ENCODE measurements around the gene SGSM1. TPM values are rescaled to one million over a fixed set of nuclear protein-coding genes. Genes with fewer than 3 reads are reported as not detected.

Gene SGSM1
- total RNA-seq, 2 donors from 2014 or later, result 3.6 to 4.6 TPM

DNA sequence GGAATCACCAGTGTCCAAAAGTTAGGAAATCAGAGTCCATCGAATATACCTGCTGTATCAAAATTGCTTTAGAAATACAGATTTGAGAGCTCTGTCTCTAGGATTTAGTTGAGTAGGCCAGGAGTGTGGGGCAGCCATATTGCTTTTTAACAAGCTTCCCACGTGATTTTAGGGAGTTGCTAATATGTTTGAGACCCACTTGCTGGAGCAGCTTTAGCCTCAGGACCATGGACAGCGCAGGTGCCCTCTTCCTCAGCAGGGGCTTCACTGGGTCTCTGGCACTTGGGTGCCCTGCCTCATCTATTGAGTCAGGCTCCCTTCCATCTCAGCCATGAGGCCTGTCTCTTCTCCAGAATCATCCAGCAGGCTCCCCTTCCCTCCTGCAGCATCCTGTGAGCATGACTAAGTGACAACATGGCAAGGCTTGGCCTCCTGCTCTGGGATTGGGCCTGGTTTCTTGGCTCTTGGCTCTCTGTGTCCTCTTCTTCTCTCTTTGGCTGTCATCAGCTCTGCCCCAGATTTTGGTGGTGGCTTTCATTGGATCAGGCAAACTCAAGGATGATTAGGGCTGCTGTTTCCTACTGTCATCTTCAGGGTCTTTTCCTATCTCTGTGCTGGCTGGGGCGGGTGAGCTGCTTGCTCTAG lies 70.0 kb downstream of the SGSM1 start:
- ATAC-seq (no peak), DNase-seq (no peak)
- H3K27ac ChIP-seq, result no peak overlapping the region
- WGBS, 2 donors, result 65 to 90% methylated on average over 4 of the region's 4 CpGs
- no peaks in the 10 kb centered on the region for H3K36me3 ChIP-seq (replicated peaks in 1 of 2; ENCODE audit: insufficient read depth in 1 of 2, low read depth in 2 of 2)
- intact Hi-C loops (cut with DNase I), result no loop called here
- no peaks in the 10 kb centered on the region for H3K9me3 ChIP-seq
- no peak overlapping the region for H3K4me3 ChIP-seq
- TF ChIP-seq POLR2A (IDR thresholded peaks at IDR 0.05), result no peak
- TF ChIP-seq, protein P1, sequence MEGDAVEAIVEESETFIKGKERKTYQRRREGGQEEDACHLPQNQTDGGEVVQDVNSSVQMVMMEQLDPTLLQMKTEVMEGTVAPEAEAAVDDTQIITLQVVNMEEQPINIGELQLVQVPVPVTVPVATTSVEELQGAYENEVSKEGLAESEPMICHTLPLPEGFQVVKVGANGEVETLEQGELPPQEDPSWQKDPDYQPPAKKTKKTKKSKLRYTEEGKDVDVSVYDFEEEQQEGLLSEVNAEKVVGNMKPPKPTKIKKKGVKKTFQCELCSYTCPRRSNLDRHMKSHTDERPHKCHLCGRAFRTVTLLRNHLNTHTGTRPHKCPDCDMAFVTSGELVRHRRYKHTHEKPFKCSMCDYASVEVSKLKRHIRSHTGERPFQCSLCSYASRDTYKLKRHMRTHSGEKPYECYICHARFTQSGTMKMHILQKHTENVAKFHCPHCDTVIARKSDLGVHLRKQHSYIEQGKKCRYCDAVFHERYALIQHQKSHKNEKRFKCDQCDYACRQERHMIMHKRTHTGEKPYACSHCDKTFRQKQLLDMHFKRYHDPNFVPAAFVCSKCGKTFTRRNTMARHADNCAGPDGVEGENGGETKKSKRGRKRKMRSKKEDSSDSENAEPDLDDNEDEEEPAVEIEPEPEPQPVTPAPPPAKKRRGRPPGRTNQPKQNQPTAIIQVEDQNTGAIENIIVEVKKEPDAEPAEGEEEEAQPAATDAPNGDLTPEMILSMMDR (IDR thresholded peaks at IDR 0.05), result no peak
- no peaks in the 10 kb centered on the region for H3K27me3 ChIP-seq
- no peaks in the 10 kb centered on the region for H3K4me1 ChIP-seq

DNA sequence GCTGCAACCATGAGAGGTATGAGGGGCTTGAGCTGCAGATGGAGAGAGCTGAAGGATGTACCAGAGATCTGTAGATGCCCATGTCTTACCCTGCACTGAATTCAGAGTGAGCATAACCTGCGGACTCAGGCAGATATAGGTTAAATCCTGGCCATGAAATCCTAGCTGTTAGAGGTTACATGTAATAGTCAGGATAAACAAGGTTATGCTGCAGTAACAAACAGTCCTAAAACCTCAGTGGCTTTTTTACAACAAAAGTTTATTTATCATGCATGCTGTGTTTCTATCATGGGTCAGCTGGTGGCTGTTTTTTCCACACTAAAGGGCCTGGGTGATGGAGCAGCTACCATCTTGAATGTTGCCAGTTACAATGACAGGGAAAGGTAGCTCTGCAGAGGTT lies 70.7 kb downstream of the SGSM1 start:
- intact Hi-C loops (cut with DNase I), result no loop called here
- WGBS, 2 donors, result 94 to 100% methylated on average over 1 of the region's 1 CpG
- no peak overlapping the region for H3K4me3 ChIP-seq
- TF ChIP-seq POLR2A (IDR thresholded peaks at IDR 0.05), result no peak
- TF ChIP-seq, protein P1 (IDR thresholded peaks at IDR 0.05), result no peak
- no peak for ATAC-seq
- H3K9me3 ChIP-seq, result no peaks in the 10 kb centered on the region
- H3K27me3 ChIP-seq, result no peaks in the 10 kb centered on the region
- H3K36me3 ChIP-seq (replicated peaks in 1 of 2; ENCODE audit: insufficient read depth in 1 of 2, low read depth in 2 of 2), result no peaks in the 10 kb centered on the region
- no peak overlapping the region for H3K27ac ChIP-seq
- DNase-seq, result no peak
- H3K4me1 ChIP-seq, result no peaks in the 10 kb centered on the region

DNA sequence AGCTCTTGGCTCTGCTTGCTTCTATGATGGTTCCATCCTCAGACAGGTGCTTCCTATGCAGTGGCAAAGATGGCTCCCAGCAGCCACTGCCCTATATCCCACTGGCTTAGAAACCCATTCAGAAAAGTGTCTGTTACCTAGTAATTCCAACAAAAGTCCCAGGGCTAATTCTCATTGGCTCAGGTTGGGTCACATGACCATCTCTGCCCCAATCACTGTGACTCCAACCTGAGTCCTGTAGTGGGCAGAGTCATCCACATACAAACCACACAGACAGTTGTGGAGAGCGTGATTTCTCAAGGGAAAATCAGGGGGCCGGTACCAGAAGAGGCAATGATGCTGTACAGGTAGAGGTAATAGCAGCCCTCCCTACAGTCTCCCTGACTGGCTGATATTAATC lies 73.0 kb downstream of the SGSM1 start:
- Histone ChIP-seq H3K27ac (no peak overlapping the region), H3K4me1 (no peaks in the 10 kb centered on the region), H3K36me3 (replicated peaks in 1 of 2; ENCODE audit: insufficient read depth in 1 of 2, low read depth in 2 of 2) (no peaks in the 10 kb centered on the region), H3K27me3 (no peaks in the 10 kb centered on the region), H3K9me3 (no peaks in the 10 kb centered on the region), H3K4me3 (no peak overlapping the region)
- DNase-seq (no peak), ATAC-seq (no peak)
- TF ChIP-seq POLR2A (IDR thresholded peaks at IDR 0.05), result no peak
- TF ChIP-seq, protein P1 (IDR thresholded peaks at IDR 0.05), result no peak
- intact Hi-C loops (cut with DNase I), result no loop called here
- 90 to 92% methylated on average over 2 of the region's 2 CpGs for WGBS, 2 donors

DNA sequence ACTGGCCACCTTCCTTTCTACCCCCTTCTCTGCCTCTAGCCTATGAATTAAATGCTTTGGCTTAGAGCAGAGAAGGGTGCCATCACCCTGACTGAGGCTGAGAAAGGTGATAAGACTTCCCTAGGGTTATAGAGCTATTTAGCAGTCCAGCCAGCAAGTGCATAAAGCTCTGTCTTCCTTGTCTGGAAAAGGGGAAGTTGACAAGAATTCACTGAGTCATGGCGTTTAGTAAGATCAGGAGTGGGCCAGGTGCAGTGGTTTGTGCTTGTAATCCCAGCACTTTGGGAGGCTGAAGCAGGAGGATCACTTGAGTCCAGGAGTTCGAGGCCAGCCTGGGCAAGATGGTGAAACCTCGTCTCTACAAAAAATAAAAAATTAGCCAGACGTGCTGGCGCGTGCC lies 77.4 kb downstream of the SGSM1 start:
- ATAC-seq (no peak), DNase-seq (no peak)
- WGBS, 2 donors, result 90 to 92% methylated on average over 6 of the region's 6 CpGs
- no peak overlapping the region for H3K27ac ChIP-seq
- no peaks in the 10 kb centered on the region for H3K9me3 ChIP-seq
- TF ChIP-seq POLR2A (IDR thresholded peaks at IDR 0.05), result no peak
- TF ChIP-seq, protein P1 (IDR thresholded peaks at IDR 0.05), result no peak
- H3K27me3 ChIP-seq, result no peaks in the 10 kb centered on the region
- no peak overlapping the region for H3K4me3 ChIP-seq
- H3K36me3 ChIP-seq (replicated peaks in 1 of 2; ENCODE audit: insufficient read depth in 1 of 2, low read depth in 2 of 2), result no peaks in the 10 kb centered on the region
- intact Hi-C loops (cut with DNase I), result no loop called here
- H3K4me1 ChIP-seq, result no peaks in the 10 kb centered on the region

DNA sequence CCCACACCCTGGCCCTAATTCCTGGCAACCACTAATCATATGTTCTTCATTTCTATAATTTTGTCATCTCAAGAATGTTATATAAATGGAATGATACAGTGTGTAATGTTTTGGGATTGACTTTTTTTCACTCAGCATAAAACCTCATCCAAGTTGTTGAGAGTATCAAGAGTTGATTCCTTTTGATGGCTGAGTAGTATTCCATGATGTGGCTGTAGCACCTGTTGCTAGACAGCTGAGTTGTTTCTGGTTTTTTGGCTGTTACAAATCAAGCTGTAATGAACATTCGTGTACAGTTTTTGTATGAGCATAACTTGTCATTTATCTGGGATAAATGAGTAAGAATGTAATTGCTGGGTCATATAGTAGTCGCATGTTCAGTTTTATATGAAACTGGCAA lies 81.2 kb downstream of the SGSM1 start:
- TF ChIP-seq POLR2A (IDR thresholded peaks at IDR 0.05), result no peak
- TF ChIP-seq, protein P1 (IDR thresholded peaks at IDR 0.05), result no peak
- intact Hi-C loops (cut with DNase I), result no loop called here
- ATAC-seq, result no peak
- no peaks in the 10 kb centered on the region for H3K4me1 ChIP-seq
- H3K27ac ChIP-seq, result no peak overlapping the region
- H3K27me3 ChIP-seq, result no peaks in the 10 kb centered on the region
- no peak overlapping the region for H3K4me3 ChIP-seq
- no peak for DNase-seq
- WGBS, 2 donors, result 62 to 81% methylated on average over 2 of the region's 2 CpGs
- no peaks in the 10 kb centered on the region for H3K9me3 ChIP-seq
- no peaks in the 10 kb centered on the region for H3K36me3 ChIP-seq (replicated peaks in 1 of 2; ENCODE audit: insufficient read depth in 1 of 2, low read depth in 2 of 2)
